CD4-positive, alpha-beta T cell (primary cell): ENCODE measurements around the gene SLC7A5. TPM values are rescaled to one million over a fixed set of nuclear protein-coding genes. Genes with fewer than 3 reads are reported as not detected.
"Not testable (repeated sequence)": the region's sequence is repeated elsewhere in the genome, so short reads cannot be mapped to it uniquely, and the experiment has no call there.

ENCODE experiments used
- ATAC-seq: fragments of 200-7000 bp; cut with Tn5 transposase; one replicate; pipeline ENCODE4 v1.10.0; 2022; ENCODE audit warnings: mild to moderate bottlenecking; ENCODE audit not compliant: poor library complexity
- CTCF ChIA-PET: fragments of 350-600 bp; sonication (Branson Sonifier 250); formaldehyde crosslinking; loops from one replicate; lab custom pipeline; 2021; ENCODE audit warnings: antibody characterized with exemption, inconsistent platforms; lab: Charles Lee
- POLR2A ChIA-PET: fragments of 350-600 bp; sonication (Branson Sonifier 250); formaldehyde crosslinking; loops from one replicate; lab custom pipeline; 2021; ENCODE audit warnings: antibody characterized with exemption, inconsistent platforms; lab: Charles Lee
- DNase-seq, 14 experiments: peaks; one replicate each; pipeline ENCODE4 v3.0.0-alpha.2; 2013 to 2020; ENCODE audit warnings: mixed read lengths in 2 of 14
- H3K27ac ChIP-seq, 2 donors: one replicate each; pipeline versions ENCODE4 v1.5.1 to v1.7.0; 2013; ENCODE audit warnings: low read length in 2 of 2, low read depth in 1 of 2, mild to moderate bottlenecking in 1 of 2
- H3K27me3 ChIP-seq, 2 experiments: 1 replicate in 1 of 2; 2 replicates in 1 of 2; pipeline versions ENCODE4 v1.6.1 to v1.7.0; 2013; ENCODE audit warnings: low read length in 2 of 2, control low read depth in 1 of 2, mild to moderate bottlenecking in 1 of 2, moderate library complexity in 1 of 2; ENCODE audit not compliant: insufficient read depth in 2 of 2, control insufficient read depth in 1 of 2
- H3K36me3 ChIP-seq: one replicate; pipeline ENCODE4 v1.6.1; 2013; ENCODE audit warnings: low read length, control low read depth; ENCODE audit not compliant: insufficient read depth
- H3K4me1 ChIP-seq: one replicate; pipeline ENCODE4 v1.6.1; 2013; ENCODE audit warnings: low read length, control low read depth; ENCODE audit not compliant: insufficient read depth
- H3K4me3 ChIP-seq: one replicate; pipeline ENCODE4 v1.5.1; 2013; ENCODE audit warnings: mild to moderate bottlenecking, low read length, moderate library complexity
- H3K9me3 ChIP-seq, 2 experiments: 1 replicate in 1 of 2; 2 replicates in 1 of 2; pipeline versions ENCODE4 v1.6.1 to v1.7.0; 2013; ENCODE audit warnings: low read length in 2 of 2, mild to moderate bottlenecking in 2 of 2, control low read depth in 1 of 2, moderate library complexity in 1 of 2; ENCODE audit not compliant: control insufficient read depth in 1 of 2, insufficient read depth in 1 of 2
- H3K27ac Mint-ChIP-seq: one replicate; pipeline ENCODE4 v1.8.0; 2020; ENCODE audit warnings: mixed read lengths
- H3K27me3 Mint-ChIP-seq: one replicate; pipeline ENCODE4 v1.8.0; 2021; ENCODE audit warnings: mixed read lengths
- H3K36me3 Mint-ChIP-seq: one replicate; pipeline ENCODE4 v1.8.0; 2021; ENCODE audit warnings: low read depth, mixed read lengths
- H3K4me1 Mint-ChIP-seq: one replicate; pipeline ENCODE4 v1.8.0; 2021; ENCODE audit warnings: low read depth, mixed read lengths
- H3K4me3 Mint-ChIP-seq: one replicate; pipeline ENCODE4 v1.8.0; 2020; ENCODE audit warnings: mild to moderate bottlenecking, mixed read lengths
- H3K9me3 Mint-ChIP-seq: one replicate; pipeline ENCODE4 v1.8.0; 2020; ENCODE audit warnings: mixed read lengths
- CTCF ChIP-seq: fragments of 200-600 bp; IDR thresholded peaks from one replicate; pipeline ENCODE4 v1.8.0; 2022; ENCODE audit warnings: antibody characterized with exemption, mild to moderate bottlenecking
- intact Hi-C, 2 experiments: fragments of 100-400 bp; cut with DNase I in 1 of 2; cut with micrococcal nuclease in 1 of 2; formaldehyde crosslinking; loops; one replicate each; pipeline versions ENCODE4 v1.15.1 to v1.9.0; 2023 to 2025; cut with DNase I, micrococcal nuclease
- total RNA-seq, 174 experiments: library from RNA in 2 of 174; stranded (reverse) in 2 of 174; gene quantifications; one replicate each; pipeline ENCODE4 v1.2.3 and lab custom pipeline; 2021 to 2026

Gene SLC7A5
- total RNA-seq, 2 experiments from 2014 or later = 80.3 to 85.3 TPM

DNA sequence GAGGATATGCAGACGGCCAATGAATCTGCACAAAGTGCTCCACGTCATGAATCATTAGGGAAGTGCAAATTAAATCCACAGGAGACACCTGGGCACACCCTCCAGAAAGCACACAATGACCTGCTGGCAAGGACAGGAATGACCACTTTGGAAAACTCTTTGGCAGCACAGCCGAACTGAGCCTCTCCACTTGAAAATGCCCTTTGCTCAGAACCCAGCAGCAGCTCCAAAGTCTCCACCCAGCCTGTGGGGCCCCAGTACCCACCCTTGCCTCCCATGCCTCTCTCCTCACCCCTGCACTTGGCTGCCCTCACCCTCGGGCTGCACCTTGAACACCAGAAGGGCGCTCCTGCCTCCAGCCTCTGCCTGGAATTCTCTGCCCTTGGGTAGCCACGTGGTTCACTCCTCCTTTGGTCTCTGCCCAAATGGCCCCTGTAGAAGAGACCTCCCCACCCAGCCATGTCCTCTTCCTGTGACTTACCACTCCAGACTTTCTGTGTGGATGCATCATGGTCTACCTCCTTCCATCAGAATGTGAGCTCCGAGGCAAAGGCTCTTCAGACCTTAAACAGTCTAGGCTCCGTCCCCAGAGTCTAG lies 16.2 kb upstream of the SLC7A5 start:
- H3K9me3 Mint-ChIP-seq, POLR2A ChIA-PET, H3K4me3 ChIP-seq, H3K4me3 Mint-ChIP-seq, H3K4me1 Mint-ChIP-seq, ATAC-seq, H3K27me3 Mint-ChIP-seq, H3K4me1 ChIP-seq, H3K36me3 Mint-ChIP-seq, intact Hi-C loops, DNase-seq, CTCF ChIA-PET, H3K27ac Mint-ChIP-seq, H3K27me3 ChIP-seq, H3K36me3 ChIP-seq, H3K27ac ChIP-seq, H3K9me3 ChIP-seq: not testable (repeated sequence)

DNA sequence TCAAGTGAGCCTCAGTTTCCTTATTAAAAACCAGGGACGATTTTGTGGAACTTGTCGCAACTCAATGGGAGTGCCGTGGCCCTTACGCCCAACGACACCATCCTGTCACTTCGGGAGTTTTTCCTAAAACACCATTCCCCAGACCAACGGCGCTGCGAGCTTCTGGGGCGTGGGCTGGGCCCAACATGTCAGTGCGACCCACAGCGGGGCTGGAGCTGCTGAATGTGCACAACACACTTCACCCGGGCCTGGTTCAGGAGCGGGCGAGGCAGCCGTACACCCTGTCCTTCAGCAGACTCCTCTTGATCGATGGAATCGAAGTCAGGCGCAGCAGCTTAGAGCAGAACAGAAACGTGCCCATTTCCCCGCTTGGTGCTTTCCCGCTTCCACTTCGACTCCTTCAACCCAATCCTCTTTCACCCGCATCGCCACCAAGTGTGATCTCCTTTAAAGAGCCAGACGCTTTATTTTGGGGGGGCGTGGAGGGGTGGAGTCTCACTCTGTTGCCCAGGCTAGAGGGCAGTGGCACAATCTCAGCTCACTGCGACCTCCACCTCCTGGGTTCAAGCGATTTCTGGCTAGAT lies 13.2 kb upstream of the SLC7A5 start:
- TF ChIP-seq CTCF = no peak
- H3K4me1 Mint-ChIP-seq = no peaks in the 10 kb centered on the region
- Histone ChIP-seq H3K4me1 (no peaks in the 10 kb centered on the region), H3K27me3 (no peaks in the 10 kb centered on the region), H3K27ac (no peak overlapping the region), H3K4me3 (no peak overlapping the region), H3K9me3 (no peaks in the 10 kb centered on the region), H3K36me3 (no peaks in the 10 kb centered on the region)
- ATAC-seq = no peak
- no peaks in the 10 kb centered on the region for H3K36me3 Mint-ChIP-seq
- no peak overlapping the region for H3K27ac Mint-ChIP-seq
- intact Hi-C loops = no loop called here
- no peak overlapping the region for H3K4me3 Mint-ChIP-seq
- ChIA-PET POLR2A (no interaction called here), CTCF (no interaction called here)
- no peaks in the 10 kb centered on the region for H3K9me3 Mint-ChIP-seq
- no peak for DNase-seq
- no peaks in the 10 kb centered on the region for H3K27me3 Mint-ChIP-seq

DNA sequence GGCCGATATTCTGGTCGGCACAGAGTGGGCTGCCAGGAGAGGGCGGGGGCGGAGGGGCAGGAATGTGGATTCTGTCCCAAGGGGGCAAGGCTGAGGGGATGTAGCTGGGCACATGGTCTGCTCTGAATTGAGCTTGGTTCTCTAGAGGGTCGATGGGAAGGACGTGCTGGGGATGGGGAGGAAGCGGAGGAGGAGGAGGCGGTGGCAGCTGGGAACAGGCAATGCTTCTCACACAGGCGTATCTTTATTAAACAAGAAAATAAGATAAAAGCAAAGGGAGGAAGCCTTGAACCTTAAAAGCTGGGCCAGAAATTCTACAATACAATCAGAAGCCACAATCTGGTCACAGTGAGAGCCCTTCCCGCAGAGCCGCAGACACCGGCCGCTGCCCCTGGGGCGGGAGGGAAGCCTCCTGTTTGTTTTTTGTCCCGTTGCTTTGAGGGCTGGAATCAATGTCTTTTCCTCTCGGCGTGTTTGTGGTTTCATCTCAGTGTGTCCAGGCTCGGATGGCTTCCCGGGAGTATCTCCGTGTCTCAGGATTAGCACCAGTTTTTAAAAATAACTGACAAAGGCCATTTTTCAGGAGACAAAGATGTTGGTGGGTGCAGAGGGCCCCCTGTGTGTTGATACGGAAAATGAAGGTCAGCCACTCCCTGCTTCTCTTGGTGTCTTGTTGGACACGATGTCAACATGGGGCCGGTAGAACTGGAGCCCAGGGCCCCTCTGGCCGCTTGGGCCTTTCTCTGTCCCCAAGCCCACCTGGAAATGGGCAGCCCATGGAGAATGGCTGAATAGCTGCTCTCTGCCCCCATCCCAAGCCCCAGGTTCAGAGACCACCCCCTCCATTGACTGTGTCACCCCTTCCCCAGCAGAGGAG lies 12.3 kb upstream of the SLC7A5 start:
- ChIA-PET POLR2A (no interaction called here), CTCF (no interaction called here)
- no peak for DNase-seq
- no peaks in the 10 kb centered on the region for H3K36me3 Mint-ChIP-seq
- Histone ChIP-seq H3K9me3 (no peaks in the 10 kb centered on the region), H3K27ac (no peak overlapping the region), H3K27me3 (no peaks in the 10 kb centered on the region), H3K36me3 (no peaks in the 10 kb centered on the region), H3K4me1 (no peaks in the 10 kb centered on the region), H3K4me3 (no peak overlapping the region)
- no peaks in the 10 kb centered on the region for H3K4me1 Mint-ChIP-seq
- no peak overlapping the region for H3K27ac Mint-ChIP-seq
- H3K4me3 Mint-ChIP-seq = no peak overlapping the region
- intact Hi-C loops = no loop called here
- no peaks in the 10 kb centered on the region for H3K9me3 Mint-ChIP-seq
- no peak for ATAC-seq
- TF ChIP-seq CTCF = no peak
- no peaks in the 10 kb centered on the region for H3K27me3 Mint-ChIP-seq
